ENCODE results near the gene FUZ.

Gene FUZ

DNA sequence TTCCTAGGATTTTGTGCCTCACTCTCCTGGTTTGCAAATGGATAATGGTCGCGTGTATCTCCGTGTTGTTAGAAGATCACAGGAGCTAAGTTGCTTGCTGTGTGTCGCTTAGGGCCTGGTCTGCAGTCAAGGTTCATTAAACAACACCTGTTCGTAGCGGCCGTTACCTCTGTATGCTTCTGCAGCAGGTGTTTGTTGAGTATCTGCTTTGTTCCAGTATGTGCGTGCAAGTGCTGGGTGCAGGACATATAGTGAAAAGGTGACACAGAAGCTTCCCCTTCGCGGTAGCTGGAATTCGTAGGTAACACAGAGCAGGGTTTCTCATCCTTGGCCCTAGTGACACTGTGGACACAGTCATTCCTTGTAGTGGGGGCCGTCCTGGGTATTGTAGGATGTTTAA lies 10.4 kb upstream of the FUZ start:
- TF ChIP-seq, protein P1, sequence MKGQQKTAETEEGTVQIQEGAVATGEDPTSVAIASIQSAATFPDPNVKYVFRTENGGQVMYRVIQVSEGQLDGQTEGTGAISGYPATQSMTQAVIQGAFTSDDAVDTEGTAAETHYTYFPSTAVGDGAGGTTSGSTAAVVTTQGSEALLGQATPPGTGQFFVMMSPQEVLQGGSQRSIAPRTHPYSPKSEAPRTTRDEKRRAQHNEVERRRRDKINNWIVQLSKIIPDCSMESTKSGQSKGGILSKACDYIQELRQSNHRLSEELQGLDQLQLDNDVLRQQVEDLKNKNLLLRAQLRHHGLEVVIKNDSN (IDR thresholded peaks at IDR 0.05), result no peak
- TF ChIP-seq TAF1 (IDR thresholded peaks at IDR 0.05; ENCODE audit: low read depth), result no peak
- no peak for TF ChIP-seq EGR1 (IDR thresholded peaks at IDR 0.05)
- TF ChIP-seq YY1 (IDR thresholded peaks at IDR 0.05; ENCODE audit: low read depth), result no peak
- TF ChIP-seq TEAD4 (IDR thresholded peaks at IDR 0.05), result no peak
- no peak for TF ChIP-seq CREB1 (IDR thresholded peaks at IDR 0.05; ENCODE audit: low read depth)
- no peak for TF ChIP-seq NFIC (IDR thresholded peaks at IDR 0.05)
- TF ChIP-seq, protein P2, sequence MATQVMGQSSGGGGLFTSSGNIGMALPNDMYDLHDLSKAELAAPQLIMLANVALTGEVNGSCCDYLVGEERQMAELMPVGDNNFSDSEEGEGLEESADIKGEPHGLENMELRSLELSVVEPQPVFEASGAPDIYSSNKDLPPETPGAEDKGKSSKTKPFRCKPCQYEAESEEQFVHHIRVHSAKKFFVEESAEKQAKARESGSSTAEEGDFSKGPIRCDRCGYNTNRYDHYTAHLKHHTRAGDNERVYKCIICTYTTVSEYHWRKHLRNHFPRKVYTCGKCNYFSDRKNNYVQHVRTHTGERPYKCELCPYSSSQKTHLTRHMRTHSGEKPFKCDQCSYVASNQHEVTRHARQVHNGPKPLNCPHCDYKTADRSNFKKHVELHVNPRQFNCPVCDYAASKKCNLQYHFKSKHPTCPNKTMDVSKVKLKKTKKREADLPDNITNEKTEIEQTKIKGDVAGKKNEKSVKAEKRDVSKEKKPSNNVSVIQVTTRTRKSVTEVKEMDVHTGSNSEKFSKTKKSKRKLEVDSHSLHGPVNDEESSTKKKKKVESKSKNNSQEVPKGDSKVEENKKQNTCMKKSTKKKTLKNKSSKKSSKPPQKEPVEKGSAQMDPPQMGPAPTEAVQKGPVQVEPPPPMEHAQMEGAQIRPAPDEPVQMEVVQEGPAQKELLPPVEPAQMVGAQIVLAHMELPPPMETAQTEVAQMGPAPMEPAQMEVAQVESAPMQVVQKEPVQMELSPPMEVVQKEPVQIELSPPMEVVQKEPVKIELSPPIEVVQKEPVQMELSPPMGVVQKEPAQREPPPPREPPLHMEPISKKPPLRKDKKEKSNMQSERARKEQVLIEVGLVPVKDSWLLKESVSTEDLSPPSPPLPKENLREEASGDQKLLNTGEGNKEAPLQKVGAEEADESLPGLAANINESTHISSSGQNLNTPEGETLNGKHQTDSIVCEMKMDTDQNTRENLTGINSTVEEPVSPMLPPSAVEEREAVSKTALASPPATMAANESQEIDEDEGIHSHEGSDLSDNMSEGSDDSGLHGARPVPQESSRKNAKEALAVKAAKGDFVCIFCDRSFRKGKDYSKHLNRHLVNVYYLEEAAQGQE (IDR thresholded peaks at IDR 0.05; ENCODE audit: low read depth), result no peak
- TF ChIP-seq CEBPB (IDR thresholded peaks at IDR 0.05), result no peak
- TF ChIP-seq ZBTB7A (IDR thresholded peaks at IDR 0.05; ENCODE audit: low read depth), result no peak

DNA sequence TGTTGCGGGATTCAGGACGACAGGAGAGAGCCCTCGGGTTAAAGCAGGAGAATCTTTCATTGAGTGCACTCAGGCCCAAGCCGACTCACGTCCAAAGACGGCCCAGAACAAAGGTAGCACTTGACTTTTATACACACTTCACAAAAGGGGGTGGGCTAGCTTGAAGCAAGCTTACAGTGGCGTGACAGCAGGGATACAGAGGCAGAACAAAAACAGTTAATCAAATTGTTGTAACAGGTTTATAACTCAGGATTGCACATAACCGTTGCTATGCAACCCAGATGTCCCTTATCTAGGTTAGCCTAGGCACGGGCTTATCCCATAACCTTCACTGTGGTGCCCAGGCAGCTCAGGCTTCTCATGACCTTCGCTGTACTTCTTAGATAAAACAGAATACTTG lies 7.0 kb upstream of the FUZ start:
- TF ChIP-seq FOXM1 (IDR thresholded peaks at IDR 0.05; ENCODE audit: borderline replicate concordance, low read depth), result no peak
- no peak for TF ChIP-seq TEAD4 (IDR thresholded peaks at IDR 0.05)
- no peak for TF ChIP-seq EP300 (IDR thresholded peaks at IDR 0.05; ENCODE audit: borderline replicate concordance)
- TF ChIP-seq CEBPB (IDR thresholded peaks at IDR 0.05), result no peak

DNA sequence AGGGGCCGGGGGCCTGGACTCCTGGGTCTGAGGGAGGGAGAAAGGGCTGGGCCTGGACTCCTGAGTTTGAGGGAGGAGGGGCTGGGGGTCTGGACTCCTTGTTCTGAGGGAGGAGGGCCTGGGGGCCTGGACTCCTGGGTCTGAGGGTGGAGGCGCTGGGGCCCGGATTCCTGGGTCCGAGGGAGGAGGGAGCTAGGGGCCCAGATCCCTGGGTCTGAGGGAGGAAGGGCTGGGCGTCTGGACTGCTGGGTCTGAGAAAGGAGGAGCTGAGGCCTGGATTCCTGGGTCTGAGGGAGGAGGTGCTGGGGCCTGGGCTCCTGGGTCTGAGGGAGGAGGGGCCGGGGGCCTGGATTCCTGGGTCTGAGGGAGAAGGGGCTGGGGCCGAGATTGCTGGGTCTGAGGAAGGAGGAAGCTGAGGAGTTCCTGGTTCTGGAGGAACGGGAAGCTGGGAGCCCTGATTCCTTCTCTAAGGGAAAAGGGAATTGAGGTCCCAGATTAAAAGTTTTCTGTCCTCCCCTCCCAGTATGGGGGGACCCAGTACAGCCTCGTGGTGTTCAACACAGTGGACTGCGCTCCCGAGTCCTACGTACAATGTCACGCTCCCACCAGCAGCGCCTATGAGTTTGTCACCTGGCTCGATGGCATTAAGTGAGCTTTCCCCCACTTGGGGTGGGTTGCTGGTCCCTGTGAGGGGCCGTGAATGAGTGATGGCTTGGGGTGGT lies 5.7 kb upstream of the FUZ start:
- TF ChIP-seq CEBPB (IDR thresholded peaks at IDR 0.05), result no peak
- no peak for TF ChIP-seq EP300 (IDR thresholded peaks at IDR 0.05; ENCODE audit: borderline replicate concordance)
- no peak for TF ChIP-seq CREB1 (IDR thresholded peaks at IDR 0.05; ENCODE audit: low read depth)
- 0 out of 2 replicates have a peak, but pooled peaks have one; percentile 8 for TF ChIP-seq ZBTB7A (IDR thresholded peaks at IDR 0.05; ENCODE audit: low read depth)
- no peak for TF ChIP-seq TCF12 (IDR thresholded peaks at IDR 0.05; ENCODE audit: low read depth)

DNA sequence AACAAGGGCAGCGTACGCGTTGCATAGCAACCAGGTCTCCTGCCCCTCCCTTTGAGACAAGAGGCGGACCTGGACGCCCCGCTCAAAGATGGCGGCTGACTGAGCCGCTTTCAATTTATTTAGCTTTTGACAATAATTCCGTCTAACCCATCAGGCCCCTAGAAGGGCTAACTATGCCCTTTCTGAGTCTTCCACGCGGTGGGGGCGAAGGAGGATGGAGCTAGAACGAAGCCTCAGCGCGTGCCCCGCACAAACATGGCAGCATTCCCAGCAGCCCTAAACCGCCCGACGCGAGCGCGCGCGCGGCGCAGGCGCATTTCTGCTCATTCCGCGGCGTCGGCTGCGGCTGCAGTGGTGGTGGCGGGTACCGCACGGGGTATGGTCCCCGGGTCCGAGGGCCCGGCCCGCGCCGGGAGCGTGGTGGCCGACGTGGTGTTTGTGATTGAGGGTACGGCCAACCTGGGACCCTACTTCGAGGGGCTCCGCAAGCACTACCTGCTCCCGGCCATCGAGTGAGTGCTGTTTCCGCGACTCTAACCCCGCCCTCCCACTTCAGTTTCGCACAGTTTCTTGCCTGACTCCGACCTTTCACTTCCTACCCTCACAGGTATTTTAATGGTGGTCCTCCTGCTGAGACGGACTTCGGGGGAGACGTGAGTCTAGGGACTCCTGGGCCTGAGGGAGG lies 5.0 kb upstream of the FUZ start, which contains the start of gene MED25:
MED25 (plus strand) TSS at position 326 of the 685 bp plus-strand sequence; CDS start at position 379, 53 bp downstream.
- TF ChIP-seq CREB1 (IDR thresholded peaks at IDR 0.05; ENCODE audit: low read depth), result peak; percentile 39
- TF ChIP-seq, protein P1 (IDR thresholded peaks at IDR 0.05), result no peak
- peak; percentile 90 for TF ChIP-seq EGR1 (IDR thresholded peaks at IDR 0.05)
- TF ChIP-seq ZBTB7A (IDR thresholded peaks at IDR 0.05; ENCODE audit: low read depth), result no peak
- TF ChIP-seq, protein P2 (IDR thresholded peaks at IDR 0.05; ENCODE audit: low read depth), result no peak
- TF ChIP-seq TEAD4 (IDR thresholded peaks at IDR 0.05), result 0 out of 2 replicates have a peak, but pooled peaks have one; percentile 29
- TF ChIP-seq TCF12 (IDR thresholded peaks at IDR 0.05; ENCODE audit: low read depth), result no peak
- TF ChIP-seq TAF1 (IDR thresholded peaks at IDR 0.05; ENCODE audit: low read depth), result peak; percentile 51
- TF ChIP-seq YY1 (IDR thresholded peaks at IDR 0.05; ENCODE audit: low read depth), result peak; percentile 100
- TF ChIP-seq, protein P3, sequence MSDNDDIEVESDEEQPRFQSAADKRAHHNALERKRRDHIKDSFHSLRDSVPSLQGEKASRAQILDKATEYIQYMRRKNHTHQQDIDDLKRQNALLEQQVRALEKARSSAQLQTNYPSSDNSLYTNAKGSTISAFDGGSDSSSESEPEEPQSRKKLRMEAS (IDR thresholded peaks at IDR 0.05), result peak; percentile 81

DNA sequence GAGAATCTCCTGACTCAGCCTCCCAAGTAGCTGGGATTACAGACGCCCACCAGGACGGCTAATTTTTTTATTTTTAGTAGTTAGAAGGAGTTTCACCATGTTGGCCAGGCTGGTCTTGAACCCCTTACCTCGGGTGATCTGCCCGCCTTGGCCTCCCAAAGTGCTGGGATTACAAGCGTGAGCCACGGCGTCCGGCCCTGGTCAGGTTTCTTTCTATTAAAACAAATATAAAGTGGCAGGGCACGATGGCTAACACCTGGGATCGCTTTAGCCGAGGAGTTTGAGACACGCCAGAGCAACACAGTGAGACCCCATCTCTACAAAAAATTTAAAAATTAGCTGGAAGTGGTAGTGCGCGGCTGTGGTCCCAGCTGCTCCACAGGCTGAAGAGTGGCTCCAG lies 3.5 kb upstream of the FUZ start:
- TF ChIP-seq YY1 (IDR thresholded peaks at IDR 0.05; ENCODE audit: low read depth) (no peak), EP300 (IDR thresholded peaks at IDR 0.05; ENCODE audit: borderline replicate concordance) (no peak), TEAD4 (IDR thresholded peaks at IDR 0.05) (no peak), FOXM1 (IDR thresholded peaks at IDR 0.05; ENCODE audit: borderline replicate concordance, low read depth) (no peak), TAF1 (IDR thresholded peaks at IDR 0.05; ENCODE audit: low read depth) (no peak), RAD21 (IDR thresholded peaks at IDR 0.05; ENCODE audit: low read depth) (no peak), TCF12 (IDR thresholded peaks at IDR 0.05; ENCODE audit: low read depth) (no peak), CEBPB (IDR thresholded peaks at IDR 0.05) (no peak), NFIC (IDR thresholded peaks at IDR 0.05) (no peak), CREB1 (IDR thresholded peaks at IDR 0.05; ENCODE audit: low read depth) (no peak), ZBTB7A (IDR thresholded peaks at IDR 0.05; ENCODE audit: low read depth) (no peak)
- TF ChIP-seq, protein P2 (IDR thresholded peaks at IDR 0.05; ENCODE audit: low read depth), result no peak
- TF ChIP-seq, protein P1 (IDR thresholded peaks at IDR 0.05), result no peak
